GM12878 (cell line): ENCODE measurements around the gene EEFSEC.

Experiments
- BCL11A ChIP-seq: IDR thresholded peaks from 2 replicates; pipeline ENCODE4 v1.6.1; 2011; ENCODE audit warnings: low read depth, low read length
- BHLHE40 ChIP-seq, 2 experiments: fragments of 450-650 bp in 1 of 2; IDR thresholded peaks; 2 replicates each; pipeline ENCODE4 v1.6.1; 2011 to 2017; ENCODE audit warnings: low read depth in 2 of 2, borderline replicate concordance in 1 of 2, improper control_type of control experiment in 1 of 2, low read length in 1 of 2, mild to moderate bottlenecking in 1 of 2
- CTCF ChIP-seq, 3 experiments: IDR thresholded peaks in 2 of 3; conservative IDR thresholded peaks in 1 of 3; 2 replicates each; pipeline ENCODE4 v1.5.1; 2011; ENCODE audit warnings: low read depth in 3 of 3, low read length in 3 of 3, mild to moderate bottlenecking in 3 of 3, control low read depth in 2 of 3, moderate library complexity in 2 of 3, inconsistent platforms in 1 of 3, mixed read lengths in 1 of 3; ENCODE audit not compliant: control insufficient read depth in 2 of 3, insufficient read depth in 1 of 3; ENCODE audit errors: extremely low read depth in 1 of 3
- HDGF ChIP-seq: fragments of 450-650 bp; IDR thresholded peaks from 2 replicates; pipeline ENCODE4 v1.6.1; 2016; ENCODE audit warnings: antibody characterized with exemption
- MAX ChIP-seq: IDR thresholded peaks from 2 replicates; pipeline ENCODE4 v1.6.1; 2012; ENCODE audit warnings: low read depth, low read length, improper control_type of control experiment
- NR2C1 ChIP-seq: fragments of 450-650 bp; IDR thresholded peaks from 2 replicates; pipeline ENCODE4 v1.6.1; 2017; ENCODE audit warnings: antibody characterized with exemption, mild to moderate bottlenecking, moderate library complexity
- SKIL ChIP-seq: fragments of 450-650 bp; IDR thresholded peaks from 2 replicates; pipeline ENCODE4 v1.6.1; 2017; ENCODE audit warnings: mild to moderate bottlenecking, low read depth, inconsistent platforms; ENCODE audit not compliant: poor library complexity, severe bottlenecking
- TF ChIP-seq, protein P1 (sequence below): fragments of 150-350 bp; IDR thresholded peaks from 2 replicates; pipeline ENCODE4 v1.6.1; 2016; ENCODE audit warnings: low read depth, low read length

- no peak for TF ChIP-seq CTCF (IDR thresholded peaks at IDR 0.05 in 2 of 3, conservative IDR thresholded peaks at IDR 0.05 in 1 of 3; ENCODE audit: control insufficient read depth in 2 of 3, extremely low read depth in 1 of 3, insufficient read depth in 1 of 3, low read depth in 3 of 3, low read length in 3 of 3)
- TF ChIP-seq, protein P1, sequence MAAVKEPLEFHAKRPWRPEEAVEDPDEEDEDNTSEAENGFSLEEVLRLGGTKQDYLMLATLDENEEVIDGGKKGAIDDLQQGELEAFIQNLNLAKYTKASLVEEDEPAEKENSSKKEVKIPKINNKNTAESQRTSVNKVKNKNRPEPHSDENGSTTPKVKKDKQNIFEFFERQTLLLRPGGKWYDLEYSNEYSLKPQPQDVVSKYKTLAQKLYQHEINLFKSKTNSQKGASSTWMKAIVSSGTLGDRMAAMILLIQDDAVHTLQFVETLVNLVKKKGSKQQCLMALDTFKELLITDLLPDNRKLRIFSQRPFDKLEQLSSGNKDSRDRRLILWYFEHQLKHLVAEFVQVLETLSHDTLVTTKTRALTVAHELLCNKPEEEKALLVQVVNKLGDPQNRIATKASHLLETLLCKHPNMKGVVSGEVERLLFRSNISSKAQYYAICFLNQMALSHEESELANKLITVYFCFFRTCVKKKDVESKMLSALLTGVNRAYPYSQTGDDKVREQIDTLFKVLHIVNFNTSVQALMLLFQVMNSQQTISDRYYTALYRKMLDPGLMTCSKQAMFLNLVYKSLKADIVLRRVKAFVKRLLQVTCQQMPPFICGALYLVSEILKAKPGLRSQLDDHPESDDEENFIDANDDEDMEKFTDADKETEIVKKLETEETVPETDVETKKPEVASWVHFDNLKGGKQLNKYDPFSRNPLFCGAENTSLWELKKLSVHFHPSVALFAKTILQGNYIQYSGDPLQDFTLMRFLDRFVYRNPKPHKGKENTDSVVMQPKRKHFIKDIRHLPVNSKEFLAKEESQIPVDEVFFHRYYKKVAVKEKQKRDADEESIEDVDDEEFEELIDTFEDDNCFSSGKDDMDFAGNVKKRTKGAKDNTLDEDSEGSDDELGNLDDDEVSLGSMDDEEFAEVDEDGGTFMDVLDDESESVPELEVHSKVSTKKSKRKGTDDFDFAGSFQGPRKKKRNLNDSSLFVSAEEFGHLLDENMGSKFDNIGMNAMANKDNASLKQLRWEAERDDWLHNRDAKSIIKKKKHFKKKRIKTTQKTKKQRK, result no peak
- no peak for TF ChIP-seq BHLHE40 (IDR thresholded peaks at IDR 0.05; ENCODE audit: borderline replicate concordance in 1 of 2, low read depth in 2 of 2, low read length in 1 of 2)
- TF ChIP-seq NR2C1, result no peak
- TF ChIP-seq SKIL, result no peak
- TF ChIP-seq BCL11A, result no peak
- TF ChIP-seq HDGF, result no peak
- TF ChIP-seq MAX, result no peak
These were observed 242.3 kb downstream of the EEFSEC start for GRCh38 chr3:128395500-128396162.
